GM12878 (cell line): ENCODE measurements around the gene OVCA2. TPM values are rescaled to one million over a fixed set of nuclear protein-coding genes. Genes with fewer than 3 reads are reported as not detected.
A peak's percentile ranks its signal among the peaks of the same experiment; 100 is the strongest.

ENCODE experiments used
- ATF7 ChIP-seq: fragments of 450-650 bp; IDR thresholded peaks from 2 replicates; pipeline ENCODE4 v1.6.1; 2016; ENCODE audit warnings: low read depth, mild to moderate bottlenecking
- BACH1 ChIP-seq: fragments of 450-650 bp; IDR thresholded peaks from 2 replicates; pipeline ENCODE4 v1.6.1; 2017; ENCODE audit warnings: mild to moderate bottlenecking, borderline replicate concordance
- BMI1 ChIP-seq: fragments of 450-650 bp; IDR thresholded peaks from 2 replicates; pipeline ENCODE4 v1.6.1; 2016; ENCODE audit warnings: mild to moderate bottlenecking, moderate library complexity, borderline replicate concordance
- CREM ChIP-seq: IDR thresholded peaks from 2 replicates; pipeline ENCODE4 v1.6.1; 2014; ENCODE audit warnings: antibody characterized with exemption, low read depth
- CTCF ChIP-seq, 3 experiments: IDR thresholded peaks in 2 of 3; conservative IDR thresholded peaks in 1 of 3; 2 replicates each; pipeline ENCODE4 v1.5.1; 2011; ENCODE audit warnings: low read depth in 3 of 3, low read length in 3 of 3, mild to moderate bottlenecking in 3 of 3, control low read depth in 2 of 3, moderate library complexity in 2 of 3, inconsistent platforms in 1 of 3, mixed read lengths in 1 of 3; ENCODE audit not compliant: control insufficient read depth in 2 of 3, insufficient read depth in 1 of 3; ENCODE audit errors: extremely low read depth in 1 of 3
- FOXK2 ChIP-seq: fragments of 450-650 bp; IDR thresholded peaks from 2 replicates; pipeline ENCODE4 v1.6.1; 2017; ENCODE audit warnings: mild to moderate bottlenecking, moderate library complexity
- GABPA ChIP-seq: IDR thresholded peaks from 2 replicates; pipeline ENCODE4 v1.6.1; 2014; ENCODE audit warnings: antibody characterized with exemption, low read depth, mild to moderate bottlenecking, inconsistent platforms
- HSF1 ChIP-seq: fragments of 150-350 bp; IDR thresholded peaks from 2 replicates; pipeline ENCODE4 v1.6.1; 2014; ENCODE audit warnings: mild to moderate bottlenecking, low read depth, low read length
- JUNB ChIP-seq: IDR thresholded peaks from 2 replicates; pipeline ENCODE4 v1.6.1; 2016; ENCODE audit warnings: antibody characterized with exemption, mild to moderate bottlenecking
- NFYA ChIP-seq: IDR thresholded peaks from 2 replicates; pipeline ENCODE4 v1.6.1; 2011; ENCODE audit warnings: low read depth, mild to moderate bottlenecking, low read length, improper control_type of control experiment, borderline replicate concordance
- RAD21 ChIP-seq: IDR thresholded peaks from 2 replicates; pipeline ENCODE4 v1.6.1; 2011; ENCODE audit warnings: mild to moderate bottlenecking, low read depth, low read length, moderate library complexity; ENCODE audit not compliant: insufficient read depth
- SREBF1 ChIP-seq: IDR thresholded peaks from 2 replicates; pipeline ENCODE4 v1.6.1; 2012; ENCODE audit warnings: mild to moderate bottlenecking, low read length
- TBL1XR1 ChIP-seq: IDR thresholded peaks from 2 replicates; pipeline ENCODE4 v1.6.1; 2012; ENCODE audit warnings: low read depth, low read length, improper control_type of control experiment
- TCF12 ChIP-seq: IDR thresholded peaks from 2 replicates; pipeline ENCODE4 v1.6.1; 2011; ENCODE audit warnings: low read depth, mild to moderate bottlenecking, low read length
- USF2 ChIP-seq: IDR thresholded peaks from 2 replicates; pipeline ENCODE4 v1.6.1; 2011; ENCODE audit warnings: low read depth, low read length, improper control_type of control experiment, borderline replicate concordance
- ZBTB11 ChIP-seq: fragments of 450-650 bp; formaldehyde crosslinking; IDR thresholded peaks from 2 replicates; pipeline ENCODE4 v1.5.0; 2022; ENCODE audit warnings: mild to moderate bottlenecking, missing genetic modification characterization
- polyA plus RNA-seq, 11 experiments: library from polyadenylated mRNA; depleted of rRNA in 4 of 11; unstranded in 6 of 11; stranded (reverse) in 5 of 11; fragments of >200 nt; fragmentation: Nextera tagmentation in 4 of 11; fragmentation: Illumina TruSeq in 1 of 11; extraction: Ambion mirVana in 4 of 11; extraction: Trizol in 1 of 11; gene quantifications; 1 replicate in 1 of 11; 2 replicates in 10 of 11; pipeline versions ENCODE4 v1.2.1 to v1.2.3, GENCODE V29; 2011 to 2016; ENCODE audit warnings: inconsistent platforms in 2 of 11, missing spikeins in 2 of 11, low read depth in 1 of 11
- total RNA-seq, 4 experiments: library from RNA; depleted of rRNA in 3 of 4; stranded (reverse); fragments of >200 nt in 3 of 4; fragmentation: Illumina TruSeq in 1 of 4; extraction: Trizol in 1 of 4; gene quantifications; 2 replicates each; pipeline versions ENCODE4 v1.2.1 to v1.2.3, GENCODE V29; 2013 to 2021
- TF ChIP-seq, protein P1 (sequence below): fragments of 450-650 bp; IDR thresholded peaks from 2 replicates; pipeline ENCODE4 v1.6.1; 2018; ENCODE audit warnings: borderline replicate concordance, mild to moderate bottlenecking; ENCODE audit not compliant: partially characterized antibody
- TF ChIP-seq, protein P2 (sequence below): fragments of 450-650 bp; IDR thresholded peaks from 2 replicates; pipeline ENCODE4 v1.6.1; 2017; ENCODE audit warnings: low read depth, mild to moderate bottlenecking, moderate library complexity

Gene OVCA2
- total and polyA plus RNA-seq, 10 of the 15 experiments (the other 5 are each of a cell fraction or from before 2014, with no cell fraction given), result 6.1 to 75.3 (median 40.7) TPM

DNA sequence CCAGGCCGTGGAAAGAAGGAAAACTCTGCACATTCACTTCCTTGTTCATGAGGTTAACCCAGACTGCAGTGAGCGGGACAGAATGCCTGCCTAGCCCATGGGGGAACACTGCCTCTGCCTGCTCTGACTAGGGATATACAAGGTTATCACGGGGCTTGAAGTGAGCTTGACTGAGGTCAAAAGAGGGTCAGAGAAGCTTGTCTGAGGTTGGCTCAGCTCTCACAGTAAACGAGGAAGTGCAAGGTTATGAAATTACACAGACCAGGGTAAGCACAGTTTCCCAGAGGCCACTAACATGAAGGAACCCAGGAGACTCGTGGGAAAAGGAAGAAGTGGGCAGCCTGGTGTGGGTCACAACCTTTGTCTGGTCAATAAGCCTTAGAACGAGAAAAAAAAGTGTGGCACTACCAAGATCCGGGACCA is 41.8 kb downstream of the OVCA2 start (continued):
- TF ChIP-seq TBL1XR1 (peak; percentile 94), HSF1 (no peak), TCF12 (peak; percentile 74), USF2 (no peak), SREBF1 (no peak), BMI1 (no peak), RAD21 (peak; percentile 78), BACH1 (no peak), CREM (peak; percentile 77), NFYA (no peak), JUNB (peak; percentile 74), CTCF (IDR thresholded peaks at IDR 0.05 in 2 of 3, conservative IDR thresholded peaks at IDR 0.05 in 1 of 3; ENCODE audit: control insufficient read depth in 2 of 3, extremely low read depth in 1 of 3, insufficient read depth in 1 of 3, low read depth in 3 of 3, low read length in 3 of 3) (peak in 2 of 3 experiments; percentile 30 to 37; a peak in 3 of 6 replicates), ATF7 (peak; percentile 48; the same call in 1 of the 2 replicates), ZBTB11 (CRISPR knock-in tag) (no peak), GABPA (no peak), FOXK2 (no peak)
- TF ChIP-seq, protein P1, sequence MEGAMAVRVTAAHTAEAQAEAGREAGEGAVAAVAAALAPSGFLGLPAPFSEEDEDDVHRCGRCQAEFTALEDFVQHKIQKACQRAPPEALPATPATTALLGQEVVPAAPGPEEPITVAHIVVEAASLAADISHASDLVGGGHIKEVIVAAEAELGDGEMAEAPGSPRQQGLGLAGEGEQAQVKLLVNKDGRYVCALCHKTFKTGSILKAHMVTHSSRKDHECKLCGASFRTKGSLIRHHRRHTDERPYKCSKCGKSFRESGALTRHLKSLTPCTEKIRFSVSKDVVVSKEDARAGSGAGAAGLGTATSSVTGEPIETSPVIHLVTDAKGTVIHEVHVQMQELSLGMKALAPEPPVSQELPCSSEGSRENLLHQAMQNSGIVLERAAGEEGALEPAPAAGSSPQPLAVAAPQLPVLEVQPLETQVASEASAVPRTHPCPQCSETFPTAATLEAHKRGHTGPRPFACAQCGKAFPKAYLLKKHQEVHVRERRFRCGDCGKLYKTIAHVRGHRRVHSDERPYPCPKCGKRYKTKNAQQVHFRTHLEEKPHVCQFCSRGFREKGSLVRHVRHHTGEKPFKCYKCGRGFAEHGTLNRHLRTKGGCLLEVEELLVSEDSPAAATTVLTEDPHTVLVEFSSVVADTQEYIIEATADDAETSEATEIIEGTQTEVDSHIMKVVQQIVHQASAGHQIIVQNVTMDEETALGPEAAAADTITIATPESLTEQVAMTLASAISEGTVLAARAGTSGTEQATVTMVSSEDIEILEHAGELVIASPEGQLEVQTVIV, result no peak
- TF ChIP-seq, protein P2, sequence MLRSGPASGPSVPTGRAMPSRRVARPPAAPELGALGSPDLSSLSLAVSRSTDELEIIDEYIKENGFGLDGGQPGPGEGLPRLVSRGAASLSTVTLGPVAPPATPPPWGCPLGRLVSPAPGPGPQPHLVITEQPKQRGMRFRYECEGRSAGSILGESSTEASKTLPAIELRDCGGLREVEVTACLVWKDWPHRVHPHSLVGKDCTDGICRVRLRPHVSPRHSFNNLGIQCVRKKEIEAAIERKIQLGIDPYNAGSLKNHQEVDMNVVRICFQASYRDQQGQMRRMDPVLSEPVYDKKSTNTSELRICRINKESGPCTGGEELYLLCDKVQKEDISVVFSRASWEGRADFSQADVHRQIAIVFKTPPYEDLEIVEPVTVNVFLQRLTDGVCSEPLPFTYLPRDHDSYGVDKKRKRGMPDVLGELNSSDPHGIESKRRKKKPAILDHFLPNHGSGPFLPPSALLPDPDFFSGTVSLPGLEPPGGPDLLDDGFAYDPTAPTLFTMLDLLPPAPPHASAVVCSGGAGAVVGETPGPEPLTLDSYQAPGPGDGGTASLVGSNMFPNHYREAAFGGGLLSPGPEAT, result peak; percentile 50; the same call in 1 of the 2 replicates
